Activated CD8-positive, alpha-beta memory T cell treated with anti-CD3 and anti-CD28 coated beads for 24 hours (primary cell): ENCODE measurements around the gene TUT4.

Experiments used
- DNase-seq: peaks from one replicate; pipeline ENCODE4 v3.0.0-alpha.2; 2020

The TUT4 gene

DNA sequence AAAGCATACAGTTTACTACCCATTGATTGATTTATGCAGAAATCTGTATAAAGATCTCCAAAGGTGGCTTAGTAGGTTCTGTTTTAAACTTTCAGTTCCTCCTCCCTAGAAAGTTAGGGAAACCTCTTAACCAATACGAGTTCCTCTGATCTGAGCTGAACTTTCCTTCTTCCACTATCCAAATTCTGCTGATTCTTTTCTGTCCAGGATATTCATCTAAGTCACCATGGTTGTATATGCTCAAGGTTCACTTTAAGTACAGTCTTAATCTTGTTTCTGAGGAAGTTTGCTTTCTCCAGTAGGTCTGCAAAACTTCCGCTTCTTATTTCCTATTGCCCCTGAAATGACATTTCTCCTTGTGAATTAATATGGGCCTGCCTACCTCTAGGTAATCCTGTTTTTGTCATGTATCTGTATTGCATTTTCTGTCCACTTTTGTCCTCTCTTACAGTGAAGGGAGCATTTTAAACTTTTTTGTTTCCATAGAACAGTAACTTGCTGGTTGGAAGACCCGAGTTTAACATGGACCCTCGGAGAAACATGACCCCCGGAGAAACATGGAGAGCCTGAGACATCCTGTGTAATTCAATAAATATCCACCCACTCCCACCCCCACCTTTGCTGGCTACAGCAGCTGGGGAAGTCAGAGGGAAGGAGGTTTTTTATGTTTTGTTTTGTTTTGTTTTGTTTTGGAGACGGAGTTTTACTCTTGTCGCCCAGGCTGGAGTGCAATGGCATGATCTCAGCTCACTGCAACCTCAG lies 16.7 kb upstream of the TUT4 start:
- DNase-seq, result no peak

DNA sequence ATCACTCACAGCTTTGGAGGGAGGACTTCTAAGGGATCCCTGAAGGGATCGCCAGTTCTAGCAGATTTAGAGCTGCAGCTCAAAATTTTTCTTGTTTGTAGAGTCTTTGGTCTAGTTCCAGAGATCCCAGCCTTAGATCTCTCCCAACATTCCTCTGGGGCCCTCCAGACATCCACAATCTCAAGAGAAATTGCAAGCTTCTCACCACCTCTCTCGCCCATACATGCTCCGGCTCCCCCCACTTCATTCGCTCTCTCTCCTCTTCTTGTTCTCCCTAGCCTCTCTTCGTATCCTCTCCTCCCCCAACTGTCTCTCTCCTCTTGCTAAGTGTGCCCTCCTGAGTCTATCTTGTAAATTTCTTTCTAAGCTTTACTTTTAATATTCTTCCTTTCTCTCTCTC lies 15.1 kb upstream of the TUT4 start:
- DNase-seq, result no peak

DNA sequence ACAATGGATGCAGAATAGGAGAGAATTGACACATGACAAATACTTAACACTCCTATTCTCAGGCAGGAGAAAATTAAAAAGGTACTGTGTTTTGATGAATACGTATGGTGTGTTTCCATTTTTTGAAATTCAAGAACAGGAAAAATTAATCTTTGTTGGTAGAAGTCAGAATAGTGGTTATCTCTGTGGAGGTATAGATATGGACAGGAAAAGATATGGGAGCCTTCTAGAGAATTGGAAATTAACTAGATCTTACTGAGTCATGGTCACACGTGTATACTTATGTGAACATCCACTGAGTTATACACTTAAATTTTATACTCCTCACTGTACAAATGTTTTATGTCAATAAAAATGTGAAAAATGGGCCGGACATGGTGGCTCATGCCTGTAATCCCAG lies 9.9 kb upstream of the TUT4 start:
- DNase-seq, result no peak

DNA sequence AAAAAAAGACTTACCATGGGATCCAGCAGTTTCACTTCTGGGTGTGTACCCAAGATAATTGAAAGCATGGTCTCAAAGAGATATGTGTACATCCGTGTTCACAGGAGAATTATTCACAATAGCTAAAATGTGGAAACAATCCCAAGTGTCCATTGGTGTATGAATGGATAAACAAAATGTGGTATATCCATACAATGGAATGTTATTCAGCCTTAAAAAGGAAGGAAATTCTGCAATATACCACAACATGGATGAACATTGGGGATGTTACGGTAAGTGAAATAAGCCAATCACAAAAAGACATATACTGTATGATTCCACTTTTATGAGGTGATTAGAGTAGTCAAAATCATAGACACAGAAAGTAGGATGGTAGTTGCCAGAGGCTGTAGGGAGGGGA lies 7.0 kb upstream of the TUT4 start:
- no peak for DNase-seq

DNA sequence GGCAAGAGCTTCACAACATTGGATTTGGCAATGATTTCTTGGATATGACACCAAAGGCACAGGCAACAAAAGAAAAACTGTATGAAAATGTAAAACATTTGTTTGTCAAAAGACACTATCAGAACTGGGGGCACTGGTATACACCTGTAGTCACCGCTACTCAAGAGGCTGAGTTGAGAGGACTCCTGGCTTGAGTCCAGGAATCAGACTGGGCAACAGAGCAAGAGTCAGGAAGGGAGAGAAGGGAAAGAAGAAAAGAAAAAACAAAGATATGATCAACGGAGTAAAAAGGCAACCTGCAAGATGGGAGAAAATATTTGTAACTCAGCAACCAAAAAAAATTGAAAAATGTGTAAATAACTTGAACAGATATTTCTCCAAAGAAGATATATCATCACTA lies 6.0 kb upstream of the TUT4 start:
- no peak for DNase-seq

DNA sequence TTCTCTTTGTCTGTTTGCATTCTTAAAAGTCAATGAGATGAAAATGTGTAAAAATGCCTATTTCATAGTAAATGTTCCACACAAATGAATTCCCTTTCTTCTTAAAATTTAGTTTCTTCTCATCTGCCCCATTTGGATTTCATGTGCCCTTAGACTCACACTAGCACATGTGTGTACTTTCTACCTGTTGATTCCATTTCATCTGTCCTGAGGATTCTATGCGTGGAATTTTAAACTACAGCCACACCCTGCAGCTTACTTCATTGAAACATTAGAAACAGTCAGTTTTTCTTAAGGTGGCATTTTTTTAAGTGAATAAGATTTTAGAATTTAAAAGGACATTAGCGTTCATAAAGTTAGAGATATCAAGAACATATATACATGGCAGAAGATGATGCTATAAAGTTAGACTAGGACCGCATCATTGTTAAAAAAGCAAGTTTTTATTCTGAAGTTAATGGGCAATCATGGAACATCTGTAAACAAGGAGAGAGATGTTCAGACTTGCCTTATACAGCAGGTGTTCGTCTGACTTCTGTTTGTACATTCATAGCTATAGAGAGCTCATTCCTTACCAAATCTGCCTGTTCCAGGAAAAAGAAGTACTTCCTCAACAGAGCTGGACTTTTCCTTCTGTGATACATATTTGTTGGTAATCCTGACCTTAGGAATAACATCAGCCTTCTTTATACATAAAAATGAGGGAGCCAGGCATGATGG lies 3.9 kb upstream of the TUT4 start:
- no peak for DNase-seq

DNA sequence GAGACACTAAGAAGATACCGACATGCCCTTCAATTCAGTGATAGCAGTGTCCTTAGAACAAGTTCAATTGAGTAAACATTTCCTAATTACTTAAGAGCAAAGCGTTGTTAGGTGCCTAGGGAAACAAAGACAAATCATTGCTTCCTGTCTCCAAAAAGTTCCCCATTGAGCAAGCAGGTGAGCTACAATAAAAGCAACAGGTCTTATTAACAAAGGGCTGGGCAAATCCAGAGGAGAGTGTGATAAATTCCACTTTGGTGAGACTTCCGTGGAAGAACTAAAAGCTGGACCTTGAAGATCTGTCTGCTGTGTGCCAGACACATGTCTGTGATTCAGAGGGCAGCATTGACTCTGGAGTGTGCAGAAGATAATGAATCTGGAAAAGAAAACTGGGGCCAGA lies 1.9 kb upstream of the TUT4 start:
- no peak for DNase-seq

DNA sequence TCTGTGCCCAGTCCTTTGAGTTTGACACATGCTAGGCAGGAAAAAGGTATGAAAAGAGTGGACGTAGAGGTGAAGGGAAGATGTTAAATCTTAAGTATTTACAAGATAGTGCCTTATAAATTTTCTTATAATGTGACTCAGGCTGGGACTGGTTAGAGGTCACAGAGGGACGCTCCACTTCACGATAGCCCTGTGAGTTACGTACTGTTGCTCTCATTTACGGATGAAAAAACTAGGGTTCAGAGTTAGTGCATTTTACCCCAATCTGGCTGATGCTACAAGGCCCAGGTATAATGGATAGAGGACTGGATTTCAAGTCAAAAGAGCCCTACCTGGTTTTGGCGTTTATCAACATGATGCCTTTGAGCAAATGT lies 1.4 kb upstream of the TUT4 start:
- no peak for DNase-seq

DNA sequence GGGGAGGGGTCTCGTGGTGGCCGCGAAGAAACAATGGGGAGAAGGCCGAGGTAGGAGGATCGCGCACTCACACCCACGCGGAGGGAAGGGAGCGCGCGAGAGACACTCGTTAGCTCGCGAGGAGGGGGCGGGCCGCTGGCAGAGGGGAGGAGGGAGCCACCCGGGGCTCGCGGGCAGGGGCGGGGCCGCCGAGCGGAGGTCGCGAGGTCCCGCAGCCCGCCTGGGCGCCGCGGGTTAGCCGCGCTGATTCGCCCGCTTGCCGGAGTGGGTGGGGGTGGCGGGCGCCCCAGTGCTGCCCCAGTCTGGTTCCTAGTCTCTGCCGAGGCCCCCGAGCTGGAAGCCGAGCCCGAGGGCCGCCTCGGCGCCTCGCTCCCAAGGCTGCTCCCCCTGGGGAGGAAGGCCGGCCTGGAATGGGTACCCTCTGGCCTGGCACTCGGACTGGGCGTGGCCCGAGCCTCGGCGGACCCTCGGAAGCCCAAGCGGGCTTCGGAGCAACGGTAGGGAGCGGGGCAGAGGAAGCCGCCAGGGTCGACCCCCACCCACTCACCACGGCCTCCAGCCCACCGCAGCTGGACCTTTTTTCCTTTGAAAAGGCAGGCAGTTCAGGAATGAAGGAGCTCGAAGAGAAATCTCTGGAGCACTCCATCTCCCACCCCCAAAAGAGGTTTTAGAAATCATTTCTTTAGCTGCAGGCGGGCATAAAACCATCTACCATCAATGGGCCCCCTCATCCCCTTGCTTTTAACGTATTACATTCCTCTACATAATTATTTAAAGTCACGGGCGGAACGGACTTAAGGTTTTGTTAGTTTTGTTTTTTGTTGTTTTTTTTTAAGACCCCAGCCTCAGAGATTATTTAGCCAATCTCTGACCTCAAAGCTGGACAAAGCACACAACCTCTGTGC lies 722 bp upstream of the TUT4 start:
- peak; percentile 93 for DNase-seq

DNA sequence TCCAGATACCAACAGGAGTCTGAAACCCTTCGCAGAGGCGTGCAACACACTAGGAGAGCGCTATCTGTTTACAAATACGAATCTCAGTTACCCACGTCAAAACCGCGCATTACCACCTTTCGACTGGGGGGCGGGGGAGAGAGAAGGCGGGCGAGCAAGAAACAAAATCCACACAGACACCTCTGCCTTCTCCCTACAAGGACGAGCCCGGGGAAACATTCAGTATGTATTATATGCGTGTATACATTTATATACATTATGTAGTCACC lies 722 bp downstream of the TUT4 start:
- DNase-seq, result peak; percentile 78

DNA sequence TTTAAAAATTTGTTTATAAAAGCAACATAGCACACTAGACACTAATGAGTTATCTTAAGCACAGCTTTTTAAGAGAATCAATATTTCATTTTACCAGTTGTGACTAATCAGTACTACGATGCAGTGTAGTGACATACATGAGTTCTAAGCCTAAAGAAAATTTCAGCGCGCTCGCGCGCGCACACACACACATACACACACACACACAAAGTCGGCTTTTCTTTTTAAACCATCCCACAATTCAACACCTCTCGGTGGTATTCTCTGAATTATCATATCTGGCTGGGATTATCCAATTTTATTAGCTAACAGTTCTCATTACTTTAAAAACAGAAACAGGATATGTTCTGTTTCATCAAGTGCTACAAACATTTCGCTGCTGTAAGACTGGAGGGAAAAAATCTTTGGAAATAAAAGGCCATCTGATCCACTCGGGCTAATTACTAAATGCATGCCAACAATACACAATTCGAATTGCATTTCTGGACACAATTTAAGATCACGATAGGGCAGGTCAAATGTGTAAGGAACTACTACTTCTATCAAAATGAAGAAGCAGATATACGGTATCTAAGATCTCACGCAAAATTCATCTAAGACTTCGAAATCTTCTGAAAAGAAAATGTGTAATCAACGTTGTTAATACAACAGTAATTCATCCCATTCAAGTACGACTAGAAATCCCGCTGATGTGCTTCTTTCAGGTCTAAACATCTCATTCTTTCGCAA lies 1.2 kb downstream of the TUT4 start:
- no peak for DNase-seq

DNA sequence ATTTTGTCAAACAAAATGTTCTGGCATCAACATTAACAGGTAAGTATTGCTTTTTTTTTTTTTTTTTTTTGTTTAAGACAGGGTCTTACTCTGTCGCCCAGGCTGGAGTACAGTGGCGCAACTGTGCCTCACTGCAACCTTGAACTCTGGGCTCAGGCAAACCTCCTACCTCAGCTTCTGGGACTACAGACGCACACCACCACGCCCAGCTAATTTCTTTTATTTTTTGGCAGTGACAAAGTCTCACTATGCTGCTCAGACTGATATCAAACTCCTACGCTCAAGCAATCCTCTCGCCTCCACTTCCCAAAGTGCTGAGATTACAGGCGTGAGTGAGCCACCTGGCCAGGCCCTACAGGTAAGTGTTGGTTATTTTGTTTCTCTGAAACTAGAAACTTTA lies 2.4 kb downstream of the TUT4 start:
- no peak for DNase-seq

DNA sequence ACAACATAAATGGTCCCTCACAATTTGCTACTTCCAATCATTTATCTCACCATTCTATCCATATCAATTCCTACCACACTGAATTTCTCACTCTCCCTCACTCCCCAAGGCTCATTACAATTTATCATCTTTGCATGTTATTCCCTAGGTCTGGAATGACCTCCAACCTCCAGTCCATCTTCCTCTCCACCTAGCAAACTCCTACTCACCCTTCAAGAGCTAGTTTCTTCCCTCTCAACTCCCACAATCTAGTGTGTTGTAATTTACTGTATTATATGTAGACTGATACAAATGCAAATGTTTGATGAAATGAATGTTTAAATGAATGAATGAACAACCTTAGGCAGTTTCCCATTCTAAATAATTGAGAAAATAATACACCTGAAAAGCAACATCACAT lies 3.6 kb downstream of the TUT4 start:
- DNase-seq, result no peak

DNA sequence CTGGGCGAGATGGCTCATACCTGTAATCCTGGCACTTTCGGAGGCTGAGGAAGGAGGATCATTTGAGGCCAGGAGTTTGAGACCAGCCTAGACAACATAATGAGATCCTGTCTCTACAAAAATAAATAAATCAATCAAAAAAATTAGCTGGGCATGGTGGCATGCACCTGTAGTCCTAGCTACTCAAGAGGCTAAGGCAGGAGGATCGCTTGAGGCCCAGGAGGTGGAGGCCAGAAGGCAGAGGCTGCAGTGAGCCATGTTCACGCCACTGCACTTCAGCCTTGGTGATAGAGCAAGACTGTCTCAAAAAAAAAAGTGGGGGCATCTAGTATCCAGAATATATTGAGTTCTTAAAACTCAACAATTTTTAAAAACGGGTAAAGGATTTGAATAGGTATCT lies 6.0 kb downstream of the TUT4 start:
- DNase-seq, result no peak

DNA sequence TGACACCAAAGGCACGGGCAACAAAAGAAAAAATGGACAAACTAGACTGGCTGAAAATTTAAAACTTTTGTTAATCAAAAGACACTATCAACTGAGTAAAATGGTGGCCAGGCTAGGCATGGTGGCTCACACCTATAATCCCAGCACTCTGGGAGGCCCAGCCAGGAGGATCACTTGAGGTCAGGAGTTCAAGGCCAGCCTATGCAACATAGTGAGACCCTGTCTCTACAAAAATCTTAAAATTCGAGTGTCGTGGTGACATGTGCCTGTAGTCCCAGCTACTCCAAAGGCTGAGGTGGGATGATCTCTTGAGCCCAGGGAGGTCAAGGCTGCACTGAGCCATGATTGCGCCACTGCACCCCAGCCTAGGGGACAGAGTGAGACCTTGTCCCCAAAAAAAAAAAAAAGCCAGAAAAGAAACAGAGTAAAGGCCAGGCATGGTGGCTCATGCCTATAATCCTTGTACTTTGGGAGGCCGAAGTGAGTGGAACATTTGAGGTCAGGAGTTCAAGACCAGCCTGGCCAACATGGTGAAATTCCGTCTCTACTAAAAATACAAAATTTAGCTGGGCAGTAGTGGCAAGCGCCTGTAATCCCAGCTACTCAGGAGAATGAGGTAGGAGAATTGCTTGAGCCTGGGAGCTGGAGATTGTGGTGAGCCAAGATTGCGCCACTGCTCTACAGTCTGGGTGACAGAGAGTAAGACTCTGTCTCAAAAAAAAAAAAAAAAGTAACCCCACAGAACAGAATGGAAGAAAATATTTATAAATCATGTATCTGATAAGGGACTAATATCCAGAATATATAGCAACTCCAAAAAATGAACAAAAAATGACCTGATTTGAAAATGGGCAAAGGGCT lies 8.0 kb downstream of the TUT4 start:
- no peak for DNase-seq

DNA sequence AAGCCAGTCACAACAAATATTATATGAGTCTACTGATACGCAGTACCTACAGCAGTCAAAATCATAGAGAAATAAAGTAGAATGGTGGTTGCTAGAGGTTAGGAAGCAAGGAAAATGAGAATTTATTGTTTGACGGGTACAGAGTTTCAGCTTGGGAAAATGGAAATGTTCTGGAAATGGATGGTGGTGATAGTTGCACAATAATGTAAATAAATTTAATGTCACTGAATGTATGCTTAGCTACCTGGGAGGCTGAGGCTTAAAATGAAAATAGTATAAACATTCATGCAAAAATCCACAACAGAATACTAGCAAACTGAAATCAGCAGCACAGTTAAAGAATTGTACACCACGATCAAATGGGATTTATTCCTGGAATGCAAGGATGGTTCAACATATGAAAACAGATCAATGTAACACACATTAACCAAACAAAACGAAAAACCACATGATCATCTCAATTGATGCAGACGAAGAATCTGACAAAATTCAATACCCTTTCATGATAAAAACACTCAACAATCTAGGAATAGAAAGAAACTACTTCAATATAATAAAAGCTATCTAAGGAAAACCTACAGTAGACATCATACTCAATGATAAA lies 10.7 kb downstream of the TUT4 start:
- no peak for DNase-seq

DNA sequence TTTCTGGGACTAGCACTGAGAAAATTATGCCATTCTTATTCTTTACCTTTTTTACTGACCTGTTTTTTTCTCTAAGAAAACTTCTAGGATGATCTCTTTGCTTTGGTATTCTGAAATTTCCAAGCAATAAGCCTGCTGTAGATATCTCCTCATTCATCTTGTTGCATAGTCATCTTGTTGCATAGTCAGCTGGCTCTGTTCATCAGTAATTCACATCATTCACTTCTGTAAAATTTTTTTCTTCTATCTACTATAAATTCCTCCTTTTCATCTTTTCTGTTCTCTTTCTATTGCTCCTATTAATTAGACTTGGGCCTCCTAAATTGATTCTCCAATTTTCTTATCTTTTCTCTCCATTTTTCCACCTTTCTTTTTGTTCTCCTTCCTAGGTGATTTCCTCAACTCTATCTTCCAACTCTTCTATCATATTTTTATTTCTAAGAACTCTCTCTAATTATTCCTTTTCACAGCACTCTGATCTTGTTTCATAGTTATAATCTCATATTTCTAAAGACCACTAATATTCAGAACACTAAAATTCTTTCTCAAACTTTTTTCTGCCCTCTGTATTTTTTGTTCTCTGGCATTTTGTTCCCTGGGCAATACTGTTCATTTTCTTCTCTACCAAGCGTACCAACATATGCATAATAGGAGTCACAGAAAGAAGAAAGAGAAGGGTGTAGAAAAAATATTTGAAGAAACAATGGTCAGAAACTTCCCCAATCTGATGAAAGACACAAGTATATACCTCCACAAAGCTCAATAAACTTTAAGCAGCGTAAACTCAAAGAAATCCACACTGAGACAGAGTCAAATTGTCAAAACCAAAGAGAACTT lies 17.7 kb downstream of the TUT4 start:
- DNase-seq, result no peak

DNA sequence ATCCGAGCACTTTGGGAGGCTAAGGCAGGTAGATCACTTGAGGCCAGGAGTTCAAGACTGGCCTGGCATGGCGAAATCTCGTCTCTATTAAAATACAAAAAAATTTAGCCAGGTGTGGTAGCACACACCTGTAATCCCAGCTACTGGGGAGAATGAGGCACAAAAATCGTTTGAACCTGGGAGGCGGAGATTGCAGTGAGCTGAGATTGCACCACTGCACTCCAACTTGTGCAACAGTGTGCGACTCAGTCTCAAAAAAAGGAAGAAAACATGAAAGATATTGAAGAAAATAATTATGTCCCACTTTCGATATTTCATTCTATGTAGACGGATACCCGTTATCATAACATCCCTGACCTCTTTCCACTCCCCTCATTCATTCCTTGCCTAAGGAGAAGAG lies 19.2 kb downstream of the TUT4 start:
- no peak for DNase-seq

DNA sequence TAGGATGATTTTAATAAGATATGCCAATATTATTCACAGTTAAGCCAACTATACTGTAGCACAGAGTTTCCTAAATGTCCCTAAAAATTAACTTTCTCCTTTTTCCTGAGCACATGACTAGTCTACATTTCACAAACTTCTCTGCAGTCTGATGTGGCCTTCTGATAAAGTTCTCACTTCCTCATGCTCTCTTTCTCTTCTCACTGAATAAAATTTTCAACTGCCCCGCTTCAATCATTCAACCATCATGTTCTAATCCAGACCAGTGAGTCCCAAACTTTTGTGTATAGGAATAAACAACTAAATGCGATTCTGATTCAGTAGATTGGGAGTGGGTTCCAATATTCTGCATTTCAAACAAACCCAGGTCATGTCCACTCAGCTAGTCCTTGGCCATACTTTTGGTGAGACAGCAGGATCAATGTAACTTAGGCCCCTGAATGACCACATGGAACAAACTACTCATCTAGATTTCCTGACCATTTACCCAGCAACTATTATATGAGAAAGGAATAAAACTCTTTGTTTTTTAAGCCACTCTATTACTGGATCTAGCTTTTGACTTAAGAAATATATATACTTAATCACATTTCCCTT lies 20.1 kb downstream of the TUT4 start:
- DNase-seq, result no peak

DNA sequence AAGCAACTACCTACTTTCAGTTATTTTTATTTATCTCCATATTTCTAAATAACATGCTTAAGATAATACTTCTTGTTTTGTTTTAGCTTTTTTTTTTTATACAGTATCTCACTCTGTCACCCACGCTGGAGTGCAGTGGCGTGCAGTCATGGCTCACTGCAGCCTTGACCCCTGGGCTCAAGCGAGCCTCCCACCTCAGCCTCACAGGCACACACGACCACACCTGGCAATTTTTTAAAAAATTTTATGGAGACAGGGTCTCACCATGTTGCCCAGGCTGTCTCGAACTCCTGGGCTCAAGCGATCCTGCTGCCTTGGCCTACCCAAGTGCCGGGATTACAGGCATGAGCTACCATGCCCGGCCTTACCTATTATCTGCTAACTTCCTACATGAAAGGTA lies 20.6 kb downstream of the TUT4 start:
- DNase-seq, result no peak
